HUES6 (cell line): ENCODE data around the gene FNDC11.

Experiments used
- H3K27ac ChIP-seq: 2 replicates; pipeline ENCODE4 v1.7.0; 2013; ENCODE audit warnings: low read depth, mild to moderate bottlenecking, low read length, inconsistent platforms
- H3K27me3 ChIP-seq: 2 replicates; pipeline ENCODE4 v1.6.1; 2013; ENCODE audit warnings: low read length; ENCODE audit not compliant: control insufficient read depth, insufficient read depth
- H3K36me3 ChIP-seq: 2 replicates; pipeline ENCODE4 v1.6.1; 2013; ENCODE audit warnings: low read length; ENCODE audit not compliant: control insufficient read depth, insufficient read depth
- H3K4me1 ChIP-seq: 2 replicates; pipeline ENCODE4 v1.6.1; 2013; ENCODE audit warnings: low read length; ENCODE audit not compliant: control insufficient read depth, insufficient read depth
- H3K4me3 ChIP-seq: 2 replicates; pipeline ENCODE4 v1.5.1; 2013; ENCODE audit warnings: low read depth, low read length
- H3K9ac ChIP-seq: one replicate; pipeline ENCODE4 v1.6.1; 2013; ENCODE audit warnings: mild to moderate bottlenecking, low read length
- H3K9me3 ChIP-seq: 2 replicates; pipeline ENCODE4 v1.6.1; 2013; ENCODE audit warnings: low read depth, low read length; ENCODE audit not compliant: control insufficient read depth, insufficient read depth

Gene FNDC11

GRCh38 chr20:63542031-63542559 is 11.9 kb upstream of the FNDC11 start:
- H3K9me3 ChIP-seq, result no peaks in the 10 kb centered on the region
- H3K27me3 ChIP-seq, result no peaks in the 10 kb centered on the region
- no peak overlapping the region for H3K4me3 ChIP-seq
- H3K36me3 ChIP-seq, result no peaks in the 10 kb centered on the region
- H3K9ac ChIP-seq, result no peak overlapping the region
- no peak overlapping the region for H3K27ac ChIP-seq
- H3K4me1 ChIP-seq, result peaks cover 7% of the 10 kb centered on the region; the same call in 1 of the 2 replicates

GRCh38 chr20:63542696-63543095 is 11.3 kb upstream of the FNDC11 start:
- Histone ChIP-seq H3K4me1 (peaks cover 6% of the 10 kb centered on the region), H3K4me3 (no peak overlapping the region), H3K9ac (no peak overlapping the region), H3K9me3 (no peaks in the 10 kb centered on the region), H3K27me3 (no peaks in the 10 kb centered on the region), H3K36me3 (no peaks in the 10 kb centered on the region), H3K27ac (no peak overlapping the region)

- H3K9me3 ChIP-seq, result no peaks in the 10 kb centered on the region
- H3K9ac ChIP-seq, result no peak overlapping the region
- H3K4me3 ChIP-seq, result no peak overlapping the region
- no peaks in the 10 kb centered on the region for H3K27me3 ChIP-seq
- H3K36me3 ChIP-seq, result no peaks in the 10 kb centered on the region
- peaks cover 9% of the 10 kb centered on the region for H3K4me1 ChIP-seq
- no peak overlapping the region for H3K27ac ChIP-seq
These were observed 10.8 kb upstream of the FNDC11 start for GRCh38 chr20:63543131-63543530.

GRCh38 chr20:63543733-63544132 is 10.2 kb upstream of the FNDC11 start:
- Histone ChIP-seq H3K27me3 (no peaks in the 10 kb centered on the region), H3K9ac (no peak overlapping the region), H3K9me3 (no peaks in the 10 kb centered on the region), H3K4me3 (no peak overlapping the region), H3K36me3 (no peaks in the 10 kb centered on the region), H3K27ac (no peak overlapping the region), H3K4me1 (peaks cover 15% of the 10 kb centered on the region)

GRCh38 chr20:63544241-63544957 is 9.6 kb upstream of the FNDC11 start:
- H3K9me3 ChIP-seq, result no peaks in the 10 kb centered on the region
- peaks cover 19% of the 10 kb centered on the region for H3K4me1 ChIP-seq
- H3K4me3 ChIP-seq, result no peak overlapping the region
- H3K36me3 ChIP-seq, result no peaks in the 10 kb centered on the region
- no peaks in the 10 kb centered on the region for H3K27me3 ChIP-seq
- no peak overlapping the region for H3K27ac ChIP-seq
- no peak overlapping the region for H3K9ac ChIP-seq

- H3K9ac ChIP-seq, result no peak overlapping the region
- peaks cover 20% of the 10 kb centered on the region for H3K4me1 ChIP-seq
- no peaks in the 10 kb centered on the region for H3K27me3 ChIP-seq
- H3K4me3 ChIP-seq, result no peak overlapping the region
- H3K36me3 ChIP-seq, result no peaks in the 10 kb centered on the region
- H3K9me3 ChIP-seq, result no peaks in the 10 kb centered on the region
- no peak overlapping the region for H3K27ac ChIP-seq
These were observed 8.9 kb upstream of the FNDC11 start for GRCh38 chr20:63544958-63545516.

GRCh38 chr20:63545814-63546213 is 8.1 kb upstream of the FNDC11 start:
- Histone ChIP-seq H3K4me3 (no peak overlapping the region), H3K27ac (no peak overlapping the region)

GRCh38 chr20:63546256-63546955 is 7.6 kb upstream of the FNDC11 start:
- Histone ChIP-seq H3K27ac (no peak overlapping the region), H3K36me3 (no peaks in the 10 kb centered on the region), H3K9ac (no peak overlapping the region), H3K4me1 (peaks cover 23% of the 10 kb centered on the region), H3K4me3 (no peak overlapping the region), H3K9me3 (no peaks in the 10 kb centered on the region), H3K27me3 (no peaks in the 10 kb centered on the region)

More at GRCh38 chr20:63545814-63546213, 8.1 kb upstream of the FNDC11 start:
- Histone ChIP-seq H3K9me3 (no peaks in the 10 kb centered on the region), H3K9ac (no peak overlapping the region), H3K27me3 (no peaks in the 10 kb centered on the region), H3K36me3 (no peaks in the 10 kb centered on the region), H3K4me1 (peaks cover 20% of the 10 kb centered on the region)

- H3K4me3 ChIP-seq, result no peak overlapping the region
These were observed 6.8 kb upstream of the FNDC11 start for GRCh38 chr20:63546956-63547724.

GRCh38 chr20:63547725-63548480 is 6.1 kb upstream of the FNDC11 start, which contains the start of gene SRMS:
Gene SRMS (minus strand): TSS chr20:63547749. CDS start chr20:63547463, 286 bp downstream.
- Histone ChIP-seq H3K27ac (no peak within 1 kb of the TSS), H3K9ac (no peak within 1 kb of the TSS), H3K36me3 (no peaks in the 10 kb centered on the region), H3K4me3 (no peak within 1 kb of the TSS), H3K27me3 (no peaks in the 10 kb centered on the region), H3K9me3 (no peaks in the 10 kb centered on the region), H3K4me1 (peaks cover 34% of the 10 kb centered on the region)

More at GRCh38 chr20:63546956-63547724, 6.8 kb upstream of the FNDC11 start:
- H3K4me1 ChIP-seq, result peaks cover 27% of the 10 kb centered on the region
- H3K9me3 ChIP-seq, result no peaks in the 10 kb centered on the region
- H3K9ac ChIP-seq, result no peak overlapping the region
- no peak overlapping the region for H3K27ac ChIP-seq
- no peaks in the 10 kb centered on the region for H3K27me3 ChIP-seq
- H3K36me3 ChIP-seq, result no peaks in the 10 kb centered on the region
